Measurements from ENCODE around the gene CD93.

GRCh38 chr20:23039136-23039875, 46.8 kb downstream of the CD93 start:
- no peak for TF ChIP-seq CTCF (conservative IDR thresholded peaks at IDR 0.05; ENCODE audit: low read length)
- no peak for TF ChIP-seq EZH2phosphoT487 (IDR thresholded peaks at IDR 0.05; ENCODE audit: borderline replicate concordance)

Measured in Loucy (cell line).